ENCODE data around the gene TCFL5. TPM values are rescaled to one million over a fixed set of nuclear protein-coding genes. Genes with fewer than 3 reads are reported as not detected.
A peak's percentile ranks its signal among the peaks of the same experiment; 100 is the strongest.

The TCFL5 gene
- total RNA-seq, 6 donors from 2014 or later: 2.1 to 9.6 (median 7.1) TPM

DNA sequence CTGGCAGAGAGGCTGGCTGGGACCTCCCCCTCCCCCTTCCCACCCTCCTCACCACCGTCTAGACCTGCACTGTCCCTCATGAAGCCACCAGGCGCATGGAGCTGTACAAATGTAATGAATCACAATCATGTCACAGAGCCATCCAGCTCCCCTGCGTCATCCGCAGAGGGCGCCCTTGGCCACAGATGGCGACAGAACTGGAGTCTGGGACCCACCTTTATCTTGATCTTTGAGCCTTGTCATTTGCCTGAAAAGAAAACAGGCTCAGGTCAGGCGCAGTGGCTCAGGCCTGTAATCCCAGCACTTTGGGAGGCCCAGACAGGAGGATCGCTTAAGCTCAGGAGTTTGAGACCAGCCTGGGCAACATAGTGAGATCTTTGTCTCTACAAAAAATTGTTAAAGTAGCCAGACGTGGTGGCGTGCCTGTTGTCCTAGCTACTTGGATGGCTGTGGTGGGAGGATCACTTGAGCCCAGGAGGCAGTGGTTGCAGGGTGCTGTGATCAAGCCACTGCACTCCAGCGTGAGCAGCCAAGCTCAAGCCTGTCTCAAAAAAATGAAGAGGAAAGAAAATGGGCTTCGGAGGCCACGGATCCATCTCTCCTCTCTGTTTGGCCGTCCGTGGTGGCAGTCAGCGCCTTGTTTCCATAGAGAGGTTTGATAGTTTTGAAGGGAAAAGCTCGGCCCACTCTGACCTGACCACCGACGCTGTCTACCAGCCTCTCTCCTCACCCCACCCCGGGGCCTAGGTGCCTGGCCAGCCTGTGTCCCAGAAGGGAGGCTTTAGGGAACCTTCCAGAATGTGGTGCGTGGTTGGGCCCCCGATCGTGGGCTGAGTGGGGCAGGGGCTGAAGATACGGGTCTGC is 38.6 kb downstream of the TCFL5 start:
- Histone ChIP-seq H3K9me3 (no peaks in the 10 kb centered on the region), H3K4me3 (no peak overlapping the region), H3K27ac (no peak overlapping the region), H3K36me3 (no peaks in the 10 kb centered on the region), H3K4me1 (peaks cover 13 to 40% (median 25%) of the 10 kb centered on the region in 4 donors), H3K27me3 (peaks cover 0 to 13% (median 8%) of the 10 kb centered on the region in 4 donors)
- 78 to 83% methylated on average over 19 to 23 of the region's 24 CpGs for WGBS, 2 donors
- ATAC-seq (ENCODE audit: low FRiP score in 2 of 2) (no peak), DNase-seq (peak in 1 of 2 donors; percentile 39)
- TF ChIP-seq POLR2AphosphoS5 (IDR thresholded peaks at IDR 0.05) (no peak), EP300 (IDR thresholded peaks at IDR 0.05) (no peak), POLR2A (IDR thresholded peaks at IDR 0.05) (no peak)
- TF ChIP-seq, protein P1, sequence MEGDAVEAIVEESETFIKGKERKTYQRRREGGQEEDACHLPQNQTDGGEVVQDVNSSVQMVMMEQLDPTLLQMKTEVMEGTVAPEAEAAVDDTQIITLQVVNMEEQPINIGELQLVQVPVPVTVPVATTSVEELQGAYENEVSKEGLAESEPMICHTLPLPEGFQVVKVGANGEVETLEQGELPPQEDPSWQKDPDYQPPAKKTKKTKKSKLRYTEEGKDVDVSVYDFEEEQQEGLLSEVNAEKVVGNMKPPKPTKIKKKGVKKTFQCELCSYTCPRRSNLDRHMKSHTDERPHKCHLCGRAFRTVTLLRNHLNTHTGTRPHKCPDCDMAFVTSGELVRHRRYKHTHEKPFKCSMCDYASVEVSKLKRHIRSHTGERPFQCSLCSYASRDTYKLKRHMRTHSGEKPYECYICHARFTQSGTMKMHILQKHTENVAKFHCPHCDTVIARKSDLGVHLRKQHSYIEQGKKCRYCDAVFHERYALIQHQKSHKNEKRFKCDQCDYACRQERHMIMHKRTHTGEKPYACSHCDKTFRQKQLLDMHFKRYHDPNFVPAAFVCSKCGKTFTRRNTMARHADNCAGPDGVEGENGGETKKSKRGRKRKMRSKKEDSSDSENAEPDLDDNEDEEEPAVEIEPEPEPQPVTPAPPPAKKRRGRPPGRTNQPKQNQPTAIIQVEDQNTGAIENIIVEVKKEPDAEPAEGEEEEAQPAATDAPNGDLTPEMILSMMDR (IDR thresholded peaks at IDR 0.05): no peak

DNA sequence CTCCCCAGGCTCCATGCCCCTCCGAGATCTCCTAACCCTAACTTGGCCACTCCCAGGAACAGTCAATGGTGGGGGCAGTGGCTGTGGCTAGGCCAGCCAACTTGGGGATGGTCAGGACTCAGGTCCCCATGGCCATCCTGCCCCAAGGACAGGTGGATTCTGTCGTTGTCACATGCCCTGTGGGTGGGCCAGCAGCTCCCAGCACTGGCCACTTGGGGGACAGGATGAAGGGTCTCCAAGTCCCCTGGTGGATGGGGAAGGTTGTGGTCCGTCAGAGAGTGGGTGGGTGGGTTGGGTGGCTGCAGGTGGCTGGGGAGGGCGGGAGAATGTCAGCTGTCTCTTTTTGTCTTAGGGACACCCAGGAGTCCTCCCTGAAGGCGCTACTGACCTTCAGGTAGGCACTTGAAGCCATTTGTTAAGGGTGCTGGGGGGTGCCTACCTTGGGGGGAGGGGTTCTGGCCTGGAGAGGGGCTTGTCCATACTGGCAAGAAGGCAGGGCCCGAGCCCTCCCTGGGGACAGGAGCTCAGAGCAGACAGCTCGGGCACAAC is 39.3 kb downstream of the TCFL5 start:
- H3K4me3 ChIP-seq: no peak overlapping the region
- peak in 1 of 2 donors; percentile 8 for DNase-seq
- no peak overlapping the region for H3K27ac ChIP-seq
- H3K36me3 ChIP-seq: no peaks in the 10 kb centered on the region
- H3K27me3 ChIP-seq: peaks cover 0 to 20% (median 14%) of the 10 kb centered on the region in 4 donors
- H3K4me1 ChIP-seq: peaks cover 14 to 43% (median 27%) of the 10 kb centered on the region in 4 donors
- no peaks in the 10 kb centered on the region for H3K9me3 ChIP-seq
- no peak for ATAC-seq (ENCODE audit: low FRiP score in 2 of 2)
- WGBS, 2 donors: 73 to 89% methylated on average over 4 to 5 of the region's 7 CpGs
- TF ChIP-seq, protein P1 (IDR thresholded peaks at IDR 0.05): no peak
- TF ChIP-seq POLR2A (IDR thresholded peaks at IDR 0.05) (no peak), EP300 (IDR thresholded peaks at IDR 0.05) (no peak), POLR2AphosphoS5 (IDR thresholded peaks at IDR 0.05) (no peak)

DNA sequence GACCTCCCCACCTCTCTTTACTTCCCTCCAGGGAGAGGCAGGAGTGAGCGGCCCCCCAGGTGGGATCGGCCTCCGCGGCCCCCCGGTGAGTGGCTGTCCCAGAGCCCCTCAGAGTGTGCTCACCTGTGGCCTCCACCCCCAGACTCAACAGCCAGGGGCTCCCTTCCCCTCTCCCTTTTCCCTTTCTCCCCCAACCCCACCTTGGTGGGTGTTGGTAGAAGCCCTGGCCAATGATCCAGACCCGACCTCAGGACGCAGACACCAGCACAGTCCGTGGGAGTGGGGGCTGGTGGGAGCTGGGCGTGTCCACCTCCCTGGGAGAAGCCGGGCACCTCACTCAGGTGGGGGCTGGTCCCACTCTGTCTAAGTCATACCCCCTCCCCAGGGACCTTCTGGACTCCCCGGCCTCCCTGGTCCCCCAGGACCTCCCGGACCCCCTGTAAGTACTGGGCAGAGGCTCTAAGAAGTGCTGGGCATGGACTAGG is 39.9 kb downstream of the TCFL5 start:
- 94% methylated on average over 7 to 11 of the region's 12 CpGs for WGBS, 2 donors
- DNase-seq (peak in 1 of 2 donors; percentile 79), ATAC-seq (ENCODE audit: low FRiP score in 2 of 2) (no peak)
- Histone ChIP-seq H3K9me3 (no peaks in the 10 kb centered on the region), H3K4me1 (peaks cover 20 to 49% (median 30%) of the 10 kb centered on the region in 4 donors), H3K27ac (no peak overlapping the region), H3K36me3 (no peaks in the 10 kb centered on the region), H3K4me3 (no peak overlapping the region), H3K27me3 (peaks cover 0 to 26% (median 20%) of the 10 kb centered on the region in 4 donors)
- TF ChIP-seq EP300 (IDR thresholded peaks at IDR 0.05): no peak
- no peak for TF ChIP-seq POLR2AphosphoS5 (IDR thresholded peaks at IDR 0.05)
- TF ChIP-seq POLR2A (IDR thresholded peaks at IDR 0.05): no peak

DNA sequence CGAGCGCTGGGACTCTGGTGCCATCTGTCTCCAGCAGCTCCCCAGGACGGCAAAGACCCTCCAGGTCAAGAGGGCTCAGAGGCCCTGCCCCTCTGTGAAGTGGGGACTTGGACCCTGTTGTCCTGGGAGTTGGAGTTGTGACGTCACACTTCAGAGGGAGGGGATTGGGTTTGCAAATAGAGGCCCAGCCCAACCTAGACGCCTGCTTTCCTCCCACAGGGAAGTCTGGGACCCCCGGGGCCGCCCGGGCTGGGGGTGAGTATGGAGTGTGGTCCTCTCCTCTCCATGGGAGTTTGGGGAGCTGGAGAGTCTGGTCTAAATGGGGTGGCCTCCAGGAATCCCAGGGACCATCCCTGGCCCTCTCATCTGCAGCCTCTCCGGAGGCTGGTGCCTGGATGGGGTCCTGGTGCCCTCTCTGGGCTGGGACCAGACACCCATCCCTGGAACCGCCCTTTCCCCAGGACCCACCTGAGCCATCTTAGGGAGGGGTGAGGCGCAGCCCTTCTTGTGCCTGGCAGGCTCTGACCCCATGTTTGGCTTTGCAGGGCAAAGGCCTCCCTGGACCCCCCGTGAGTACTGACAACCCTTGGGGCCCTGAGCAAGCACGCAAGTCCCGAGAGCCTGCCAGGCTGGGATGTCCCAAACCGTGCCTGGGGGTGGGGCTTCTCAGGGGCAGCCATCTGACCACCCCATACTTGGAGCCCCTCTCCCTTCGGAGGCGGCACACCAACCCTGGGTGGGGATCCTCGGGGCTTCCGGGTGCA is 40.5 kb downstream of the TCFL5 start:
- Histone ChIP-seq H3K4me3 (no peak overlapping the region), H3K36me3 (no peaks in the 10 kb centered on the region), H3K9me3 (no peaks in the 10 kb centered on the region), H3K4me1 (peaks cover 26 to 55% (median 37%) of the 10 kb centered on the region in 4 donors), H3K27ac (no peak overlapping the region), H3K27me3 (peaks cover 0 to 32% (median 26%) of the 10 kb centered on the region in 4 donors)
- 92 to 93% methylated on average over 4 to 19 of the region's 19 CpGs for WGBS, 2 donors
- TF ChIP-seq POLR2AphosphoS5 (IDR thresholded peaks at IDR 0.05) (no peak), EP300 (IDR thresholded peaks at IDR 0.05) (no peak), POLR2A (IDR thresholded peaks at IDR 0.05) (no peak)
- TF ChIP-seq, protein P1 (IDR thresholded peaks at IDR 0.05): no peak
- peak in 1 of 2 donors; percentile 72 for DNase-seq
- ATAC-seq (ENCODE audit: low FRiP score in 2 of 2): no peak
